Ovary (tissue), 9 donors: ENCODE results near the gene MAGI1. TPM values are rescaled to one million over a fixed set of nuclear protein-coding genes. Genes with fewer than 3 reads are reported as not detected.

Experiments
- DNase-seq, 5 donors: peaks; one replicate each; pipeline ENCODE4 v3.0.0-alpha.2; 2019 to 2020
- H3K27ac ChIP-seq, 2 donors: fragments of 200-600 bp; one replicate each; pipeline versions ENCODE4 v1.5.1 to v1.8.0; 2019 to 2022
- H3K27me3 ChIP-seq: fragments of 200-600 bp; one replicate; pipeline ENCODE4 v1.8.0; 2022
- H3K36me3 ChIP-seq: fragments of 200-600 bp; sonication (generic); one replicate; pipeline ENCODE4 v1.5.1; 2019
- H3K4me1 ChIP-seq: one replicate; pipeline ENCODE4 v1.8.1; 2013; ENCODE audit warnings: mild to moderate bottlenecking, moderate library complexity; ENCODE audit not compliant: insufficient read depth
- H3K4me3 ChIP-seq: fragments of 200-600 bp; sonication (generic); one replicate; pipeline ENCODE4 v1.5.1; 2017
- H3K9me3 ChIP-seq, 2 donors: fragments of 200-600 bp in 1 of 2; sonication (generic) in 1 of 2; one replicate each; pipeline versions ENCODE4 v1.5.1 to v1.8.1; 2013 to 2019; ENCODE audit warnings: mild to moderate bottlenecking in 1 of 2, moderate library complexity in 1 of 2
- EP300 ChIP-seq: sonication (generic); formaldehyde crosslinking; IDR thresholded peaks from one replicate; pipeline ENCODE4 v1.6.1; 2017; ENCODE audit warnings: antibody characterized with exemption
- POLR2A ChIP-seq: fragments of 450-650 bp; IDR thresholded peaks from one replicate; pipeline ENCODE4 v1.6.1; 2017; ENCODE audit warnings: antibody characterized with exemption, mild to moderate bottlenecking, moderate library complexity
- WGBS, 3 donors: extraction: QIAGEN DNeasy Blood & Tissue Kit in 1 of 3; methylation state at CpG; one replicate each; pipeline versions ENCODE4 v1.1.5 to v1.1.7; 2013 to 2017; 5-methylcytosine and 5-hydroxymethylcytosine counted together
- intact Hi-C, 4 donors: fragments of 100-400 bp; cut with DNase I; formaldehyde crosslinking; loops; one replicate each; pipeline versions ENCODE4 v1.11.0 to v1.15.1; 2022 to 2023
- polyA plus RNA-seq, 2 donors: library from polyadenylated mRNA; stranded (reverse); fragments of 200-250 nt in 1 of 2; fragments of 350-450 nt in 1 of 2; fragmentation: Illumina TruSeq in 1 of 2; extraction: RNeasy Lipid Tissue Mini Kit (QIAGEN cat#74804) in 1 of 2; gene quantifications; one replicate each; pipeline ENCODE4 v1.2.3, GENCODE V29; 2013 to 2014
- total RNA-seq, 7 donors: library from RNA; depleted of rRNA in 2 of 7; stranded (reverse); fragments of >200 nt in 2 of 7; fragmentation: NEBNext Ultra II Directional in 3 of 7; extraction: Animal tissue kit (Norgen Biotek cat#: 25700) in 3 of 7; gene quantifications; one replicate each; pipeline versions ENCODE4 v1.1.0 to v1.2.4, GENCODE V29; 2016 to 2023
- TF ChIP-seq, protein P1 (sequence below), 3 donors: fragments of 450-650 bp in 2 of 3; fragments of 200-600 bp in 1 of 3; IDR thresholded peaks; one replicate each; pipeline versions ENCODE4 v1.5.1 to v1.8.0; 2016 to 2022; ENCODE audit warnings: antibody characterized with exemption in 3 of 3, mild to moderate bottlenecking in 1 of 3
- donor health status: DM: no; HTN: no; CAD: no; lungs with moderate emphysema.
- donor health status: DM: no; HTN: no; CAD: no.
- donor health status: Bipolar disorder and iron deficiency.
- donor health status: DM: yes; HTN: yes; CAD: no.
- donor health status: DM: no; HTN: no; CAD: no.
- donor health status: DM: yes; HTN: yes; CAD: no.

Gene MAGI1
- total and polyA plus RNA-seq, 9 donors: 5.5 to 35.7 (median 8.7) TPM

DNA sequence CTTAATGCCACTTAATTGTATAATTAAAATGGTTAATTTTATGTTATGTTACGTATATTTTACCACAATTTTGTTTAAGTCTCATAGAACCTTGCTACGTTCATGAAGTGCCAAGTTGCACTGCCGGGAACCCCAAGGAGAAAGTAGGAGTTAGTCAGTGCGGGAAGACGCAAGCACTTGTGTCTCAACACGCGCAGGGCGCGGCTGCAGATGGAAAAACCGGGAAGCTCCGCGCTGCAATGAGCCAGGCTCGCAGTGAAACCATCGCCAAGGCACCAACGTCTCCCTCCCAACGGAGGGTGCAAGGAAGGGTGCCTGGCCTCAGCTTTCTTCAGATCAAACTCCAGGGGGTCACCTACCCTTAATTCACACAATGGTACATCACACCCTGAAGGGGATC lies 21.6 kb downstream of the MAGI1 start:
- Histone ChIP-seq H3K9me3 (no peaks in the 10 kb centered on the region), H3K4me1 (peaks cover 2% of the 10 kb centered on the region), H3K36me3 (no peaks in the 10 kb centered on the region), H3K4me3 (no peak overlapping the region), H3K27ac (no peak overlapping the region), H3K27me3 (no peaks in the 10 kb centered on the region)
- TF ChIP-seq, protein P1, sequence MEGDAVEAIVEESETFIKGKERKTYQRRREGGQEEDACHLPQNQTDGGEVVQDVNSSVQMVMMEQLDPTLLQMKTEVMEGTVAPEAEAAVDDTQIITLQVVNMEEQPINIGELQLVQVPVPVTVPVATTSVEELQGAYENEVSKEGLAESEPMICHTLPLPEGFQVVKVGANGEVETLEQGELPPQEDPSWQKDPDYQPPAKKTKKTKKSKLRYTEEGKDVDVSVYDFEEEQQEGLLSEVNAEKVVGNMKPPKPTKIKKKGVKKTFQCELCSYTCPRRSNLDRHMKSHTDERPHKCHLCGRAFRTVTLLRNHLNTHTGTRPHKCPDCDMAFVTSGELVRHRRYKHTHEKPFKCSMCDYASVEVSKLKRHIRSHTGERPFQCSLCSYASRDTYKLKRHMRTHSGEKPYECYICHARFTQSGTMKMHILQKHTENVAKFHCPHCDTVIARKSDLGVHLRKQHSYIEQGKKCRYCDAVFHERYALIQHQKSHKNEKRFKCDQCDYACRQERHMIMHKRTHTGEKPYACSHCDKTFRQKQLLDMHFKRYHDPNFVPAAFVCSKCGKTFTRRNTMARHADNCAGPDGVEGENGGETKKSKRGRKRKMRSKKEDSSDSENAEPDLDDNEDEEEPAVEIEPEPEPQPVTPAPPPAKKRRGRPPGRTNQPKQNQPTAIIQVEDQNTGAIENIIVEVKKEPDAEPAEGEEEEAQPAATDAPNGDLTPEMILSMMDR (IDR thresholded peaks at IDR 0.05): no peak
- WGBS, 3 donors: 89 to 94% (median 91%) methylated on average over 16 of the region's 16 CpGs
- intact Hi-C loops: no loop called here
- no peak for DNase-seq

DNA sequence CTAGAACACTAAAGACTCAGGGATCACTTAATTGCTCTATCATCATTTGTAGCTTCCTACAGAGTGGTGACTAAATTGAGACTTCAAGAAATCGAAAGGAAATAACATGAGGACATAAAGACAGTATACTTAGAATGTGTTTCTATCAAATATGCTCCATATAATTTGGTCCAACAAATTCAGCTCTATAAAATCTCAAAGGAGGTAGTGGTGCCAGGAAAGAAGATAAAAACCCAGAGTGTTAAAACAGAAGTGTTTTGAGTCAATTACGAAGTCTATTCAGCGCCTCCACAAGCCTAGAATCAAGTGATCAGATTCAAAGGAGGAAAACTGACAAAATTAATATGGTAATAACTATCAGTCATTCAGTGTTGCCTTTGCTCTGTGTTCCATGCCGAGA lies 22.9 kb downstream of the MAGI1 start:
- 92% methylated on average over 4 of the region's 4 CpGs for WGBS, 3 donors
- Histone ChIP-seq H3K4me1 (peaks cover 2% of the 10 kb centered on the region), H3K36me3 (no peaks in the 10 kb centered on the region), H3K9me3 (no peaks in the 10 kb centered on the region), H3K4me3 (no peak overlapping the region), H3K27ac (no peak overlapping the region), H3K27me3 (no peaks in the 10 kb centered on the region)
- TF ChIP-seq, protein P1 (IDR thresholded peaks at IDR 0.05): no peak
- no peak for TF ChIP-seq POLR2A
- no peak for TF ChIP-seq EP300
- DNase-seq: no peak
- intact Hi-C loops: no loop called here

DNA sequence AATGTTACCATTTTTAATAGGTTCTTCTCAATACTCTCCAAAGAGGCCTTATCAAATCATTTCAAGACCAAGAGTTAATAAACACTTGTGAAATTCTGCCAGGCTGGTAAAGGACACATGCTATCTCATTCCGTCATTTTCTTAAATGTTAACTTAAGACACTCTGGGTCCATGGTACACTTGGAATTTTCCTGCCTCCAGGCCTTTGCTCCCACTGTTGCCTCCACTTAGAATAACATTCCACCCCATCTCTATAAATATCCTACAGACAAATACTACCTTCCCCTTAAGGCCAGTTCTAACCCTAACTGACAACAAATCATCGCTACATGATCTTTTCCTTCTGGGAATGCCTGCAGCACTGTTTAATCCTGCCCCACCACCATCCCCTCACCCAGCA lies 24.1 kb downstream of the MAGI1 start:
- Histone ChIP-seq H3K27ac (no peak overlapping the region), H3K4me3 (no peak overlapping the region), H3K9me3 (no peaks in the 10 kb centered on the region), H3K27me3 (no peaks in the 10 kb centered on the region), H3K4me1 (peaks cover 2% of the 10 kb centered on the region), H3K36me3 (no peaks in the 10 kb centered on the region)
- DNase-seq: no peak
- TF ChIP-seq POLR2A: no peak
- TF ChIP-seq, protein P1 (IDR thresholded peaks at IDR 0.05): no peak
- TF ChIP-seq EP300: no peak
- 39 to 79% (median 71%) methylated on average over 2 of the region's 2 CpGs for WGBS, 3 donors
- intact Hi-C loops: no loop called here

DNA sequence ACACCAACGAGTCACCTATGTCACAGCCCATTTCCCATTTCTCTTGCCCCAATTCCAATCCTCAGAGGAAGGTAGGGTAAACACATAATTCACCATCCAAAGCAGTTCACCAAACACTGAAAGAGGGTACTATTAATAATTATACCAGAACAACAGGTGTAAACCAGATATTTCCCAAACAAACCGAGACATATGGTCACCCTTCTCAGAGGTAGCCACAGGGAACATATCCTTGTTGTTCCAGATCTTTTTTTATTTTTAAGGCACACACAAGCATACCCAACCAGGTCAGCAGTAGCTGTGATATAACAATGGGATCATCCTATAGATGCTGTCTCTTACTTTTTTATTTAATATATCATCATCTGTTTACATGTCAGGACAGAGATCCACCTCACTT lies 24.7 kb downstream of the MAGI1 start:
- H3K4me1 ChIP-seq: peaks cover 2% of the 10 kb centered on the region
- no peak for DNase-seq
- TF ChIP-seq, protein P1 (IDR thresholded peaks at IDR 0.05): no peak
- TF ChIP-seq POLR2A (no peak), EP300 (no peak)
- no peaks in the 10 kb centered on the region for H3K27me3 ChIP-seq
- intact Hi-C loops: no loop called here
- H3K36me3 ChIP-seq: no peaks in the 10 kb centered on the region
- no peak overlapping the region for H3K27ac ChIP-seq
- WGBS, 3 donors: 92 to 96% (median 95%) methylated on average over 2 of the region's 2 CpGs
- H3K9me3 ChIP-seq: no peaks in the 10 kb centered on the region
- no peak overlapping the region for H3K4me3 ChIP-seq

DNA sequence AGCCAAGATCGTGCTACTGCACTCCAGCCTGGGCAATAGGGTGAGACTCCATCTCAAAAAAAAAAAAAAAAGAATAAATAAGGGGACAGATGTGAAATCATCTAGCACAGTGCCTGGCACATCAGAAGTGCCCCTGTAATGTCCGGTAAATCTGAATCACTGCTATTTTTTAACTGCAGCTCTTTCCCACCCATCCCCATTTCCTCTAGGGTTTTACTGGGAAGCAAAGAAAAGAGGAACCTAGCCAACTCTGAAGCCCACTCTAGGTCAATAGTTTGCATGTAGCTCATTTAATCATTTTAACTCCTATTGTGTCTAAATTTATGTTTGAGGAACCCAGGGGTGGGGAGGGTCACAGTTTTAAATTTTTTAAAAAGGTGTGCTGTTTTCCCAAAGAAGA lies 26.0 kb downstream of the MAGI1 start:
- no peak overlapping the region for H3K4me3 ChIP-seq
- no peaks in the 10 kb centered on the region for H3K9me3 ChIP-seq
- no peak overlapping the region for H3K27ac ChIP-seq
- no peak for TF ChIP-seq POLR2A
- no peak for TF ChIP-seq EP300
- TF ChIP-seq, protein P1 (IDR thresholded peaks at IDR 0.05): no peak
- no peak for DNase-seq
- peaks cover 2% of the 10 kb centered on the region for H3K4me1 ChIP-seq
- H3K36me3 ChIP-seq: no peaks in the 10 kb centered on the region
- intact Hi-C loops: no loop called here
- no peaks in the 10 kb centered on the region for H3K27me3 ChIP-seq
- WGBS, 3 donors: 87 to 90% (median 89%) methylated on average over 2 of the region's 2 CpGs
